ENCODE data around the gene ITGB1.

DNA sequence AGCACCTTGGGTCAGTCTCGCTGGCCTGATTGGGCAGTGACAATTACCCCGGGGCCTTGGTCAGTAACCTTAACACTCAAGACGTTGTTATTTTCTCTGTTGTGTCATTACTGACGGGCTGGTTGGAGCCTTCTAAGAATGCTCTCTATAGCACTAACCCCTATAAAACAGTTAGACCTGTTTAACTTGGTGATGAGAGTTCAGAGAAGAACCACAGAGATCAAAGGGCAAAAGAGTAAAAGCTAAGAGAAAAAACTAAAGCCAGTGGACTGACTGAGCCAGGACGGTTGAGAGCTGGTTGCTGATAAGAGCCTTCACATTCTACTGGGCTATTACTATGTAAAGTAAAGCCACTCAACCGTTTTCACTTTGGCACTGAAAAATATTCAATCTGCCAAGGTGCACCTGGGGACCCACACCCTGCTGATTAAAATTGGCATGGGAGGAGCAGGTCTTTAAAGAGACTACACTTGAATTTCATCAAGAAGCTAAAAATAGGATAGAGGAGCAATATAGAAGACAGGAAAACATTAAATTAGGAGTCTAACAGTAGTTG, 13.6 kb upstream of the ITGB1 start:
- TF ChIP-seq PRDM15 (CRISPR knock-in tag; IDR thresholded peaks at IDR 0.05) (no peak), CBX5 (IDR thresholded peaks at IDR 0.05; ENCODE audit: low read depth) (no peak)
